GM12878 (cell line): ENCODE measurements around the gene GOLIM4. TPM values are rescaled to one million over a fixed set of nuclear protein-coding genes. Genes with fewer than 3 reads are reported as not detected.

ENCODE experiments used
- ATAC-seq: fragments of 200-7000 bp; cut with Tn5 transposase; 3 replicates; pipeline ENCODE4 v1.9.1; 2020; ENCODE audit warnings: mild to moderate bottlenecking, moderate library complexity
- BruUV-seq: library from RNA; stranded (reverse); fragments of 400-500 nt; replicated peaks from 2 replicates; lab custom pipeline; 2021; lab: Mats Ljungman, UMichigan
- CTCF ChIA-PET: fragments of 300-600 bp; sonication (Branson Sonifier 250); formaldehyde crosslinking; extraction: SDS; loops from one replicate; lab custom pipeline; 2021; ENCODE audit warnings: inconsistent platforms; lab: Yijun Ruan, JAX
- POLR2A ChIA-PET: fragments of 350-600 bp; formaldehyde crosslinking; extraction: SDS; loops from one replicate; lab custom pipeline; 2021; ENCODE audit warnings: inconsistent platforms; lab: Charles Lee
- RAD21 ChIA-PET: fragments of 300-600 bp; sonication (Branson Sonifier 250); formaldehyde crosslinking; loops from one replicate; lab custom pipeline; 2023; ENCODE audit warnings: antibody characterized with exemption; ENCODE audit not compliant: unreplicated experiment; lab: Charles Lee
- SMC1A ChIA-PET: fragments of 300-600 bp; sonication (Branson Sonifier 250); formaldehyde crosslinking; loops from one replicate; lab custom pipeline; 2023; ENCODE audit not compliant: unreplicated experiment, uncharacterized antibody; lab: Charles Lee
- DNase-seq: peaks from one replicate; pipeline ENCODE4 v3.0.0-alpha.2; 2011; ENCODE audit warnings: low read depth, low spot score
- FAIRE-seq: peaks from 3 replicates; lab custom pipeline; 2011; peaks lifted over from hg19 to GRCh38; lab: Jason Lieb, UNC
- H2AFZ ChIP-seq: 2 replicates; pipeline ENCODE4 v1.6.0; 2011; ENCODE audit warnings: low read depth, low read length, control low read depth; ENCODE audit not compliant: control insufficient read depth
- H3K27ac ChIP-seq: 2 replicates; pipeline ENCODE4 v1.5.1; 2011; ENCODE audit warnings: control low read depth; ENCODE audit not compliant: control insufficient read depth, insufficient read depth
- H3K27me3 ChIP-seq, 2 experiments: replicated peaks in 1 of 2; 2 replicates each; pipeline versions ENCODE4 v1.6.0 to v1.6.1; 2011; ENCODE audit warnings: low read length in 1 of 2; ENCODE audit not compliant: control insufficient read depth in 2 of 2, insufficient read depth in 2 of 2
- H3K36me3 ChIP-seq, 2 experiments: 2 replicates each; pipeline ENCODE4 v1.5.1; 2011; ENCODE audit warnings: low read length in 1 of 2; ENCODE audit not compliant: control insufficient read depth in 2 of 2, insufficient read depth in 2 of 2
- H3K4me1 ChIP-seq: 2 replicates; pipeline ENCODE4 v1.6.1; 2011; ENCODE audit warnings: mild to moderate bottlenecking, low read length, moderate library complexity, mixed read lengths; ENCODE audit not compliant: control insufficient read depth, insufficient read depth
- H3K4me2 ChIP-seq: 2 replicates; pipeline ENCODE4 v1.6.0; 2011; ENCODE audit warnings: control low read depth; ENCODE audit not compliant: control insufficient read depth, insufficient read depth
- H3K4me3 ChIP-seq: fragments of 200-600 bp; sonication (generic); 2 replicates; pipeline ENCODE4 v1.5.1; 2016
- H3K79me2 ChIP-seq: 2 replicates; pipeline ENCODE4 v1.6.0; 2011; ENCODE audit warnings: low read length; ENCODE audit not compliant: control insufficient read depth, insufficient read depth
- H3K9ac ChIP-seq: 2 replicates; pipeline ENCODE4 v1.8.0; 2011; ENCODE audit warnings: low read length, control low read depth, mixed read lengths; ENCODE audit not compliant: control insufficient read depth, insufficient read depth
- H3K9me3 ChIP-seq: replicated peaks from 3 replicates; pipeline ENCODE4 v1.5.1; 2011; ENCODE audit warnings: mild to moderate bottlenecking, low read length; ENCODE audit not compliant: control insufficient read depth, insufficient read depth
- H4K20me1 ChIP-seq: 2 replicates; pipeline ENCODE4 v1.6.0; 2011; ENCODE audit not compliant: control insufficient read depth, insufficient read depth
- FOXK2 ChIP-seq: fragments of 450-650 bp; IDR thresholded peaks from 2 replicates; pipeline ENCODE4 v1.6.1; 2017; ENCODE audit warnings: mild to moderate bottlenecking, moderate library complexity
- NRF1 ChIP-seq: conservative IDR thresholded peaks from 2 replicates; pipeline ENCODE4 v1.6.1; 2011; ENCODE audit warnings: mild to moderate bottlenecking, low read depth, low read length, improper control_type of control experiment
- WRNIP1 ChIP-seq: IDR thresholded peaks from 2 replicates; pipeline ENCODE4 v1.6.1; 2011; ENCODE audit warnings: low read depth, low read length, improper control_type of control experiment, borderline replicate concordance
- YBX1 ChIP-seq: fragments of 450-650 bp; IDR thresholded peaks from 2 replicates; pipeline ENCODE4 v1.6.1; 2016; ENCODE audit warnings: antibody characterized with exemption
- WGBS: methylation state at CpG from one replicate; pipeline ENCODE4 v1.1.6; 2016; ENCODE audit warnings: low lambda C conversion rate; ENCODE audit not compliant: insufficient replicate concordance, insufficient coverage; ENCODE audit errors: missing lambda C conversion rate; 5-methylcytosine and 5-hydroxymethylcytosine counted together
- in situ Hi-C: fragments of 300-500 bp; cut with MboI; formaldehyde crosslinking; loops from 9 replicates; pipeline ENCODE4 v1.14.3; 2018; ENCODE audit warnings: mixed read lengths
- intact Hi-C: fragments of 100-400 bp; cut with micrococcal nuclease; formaldehyde crosslinking; loops from one replicate; pipeline ENCODE4 v1.14.2; 2022; ENCODE audit not compliant: unreplicated experiment
- polyA plus RNA-seq, 11 experiments: library from polyadenylated mRNA; depleted of rRNA in 4 of 11; unstranded in 6 of 11; stranded (reverse) in 5 of 11; fragments of >200 nt; fragmentation: Nextera tagmentation in 4 of 11; fragmentation: Illumina TruSeq in 1 of 11; extraction: Ambion mirVana in 4 of 11; extraction: Trizol in 1 of 11; gene quantifications; 1 replicate in 1 of 11; 2 replicates in 10 of 11; pipeline versions ENCODE4 v1.2.1 to v1.2.3, GENCODE V29; 2011 to 2016; ENCODE audit warnings: inconsistent platforms in 2 of 11, missing spikeins in 2 of 11, low read depth in 1 of 11
- total RNA-seq, 4 experiments: library from RNA; depleted of rRNA in 3 of 4; stranded (reverse); fragments of >200 nt in 3 of 4; fragmentation: Illumina TruSeq in 1 of 4; extraction: Trizol in 1 of 4; gene quantifications; 2 replicates each; pipeline versions ENCODE4 v1.2.1 to v1.2.3, GENCODE V29; 2013 to 2021

Gene GOLIM4
- total and polyA plus RNA-seq, 10 of the 15 experiments (the other 5 are each of a cell fraction or from before 2014, with no cell fraction given): 11.1 to 32.4 (median 19.3) TPM

DNA sequence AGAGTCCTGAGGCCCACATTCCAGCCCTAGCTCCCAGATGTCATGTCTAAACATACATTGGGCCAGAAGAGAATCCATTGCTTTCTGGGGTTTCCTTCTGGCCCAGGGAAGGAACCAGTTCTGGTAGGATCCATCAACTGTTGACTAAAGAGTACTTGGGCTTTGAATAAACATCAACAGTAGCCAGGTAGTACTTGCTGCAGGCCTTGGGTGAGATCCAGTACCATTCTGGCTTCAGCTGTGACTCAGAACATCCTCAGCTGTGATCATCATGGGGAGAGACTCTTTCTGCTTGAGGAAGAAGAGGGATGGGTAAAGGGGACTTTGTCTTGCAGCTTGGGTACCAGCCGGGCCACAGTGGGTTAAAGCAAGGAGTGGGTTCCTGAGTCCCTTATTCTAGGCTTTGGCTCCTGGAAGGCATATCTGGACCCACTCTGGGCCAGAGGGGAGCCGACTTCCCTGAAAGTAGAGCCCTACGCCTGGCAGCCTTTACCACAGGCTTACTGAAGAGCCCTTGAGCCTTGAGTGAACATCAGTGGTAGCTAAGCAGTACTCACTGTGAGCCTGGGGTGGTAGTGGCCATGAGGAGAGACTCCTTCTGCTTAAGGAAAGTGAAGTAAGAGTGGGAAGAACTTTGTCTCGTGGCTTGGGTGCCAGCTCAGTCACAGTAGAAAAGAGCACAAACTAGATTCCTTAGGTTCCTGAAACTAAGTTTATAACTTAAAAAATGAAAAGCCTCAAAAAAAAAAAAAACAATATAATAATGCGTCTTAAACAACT lies 128.3 kb downstream of the GOLIM4 start:
- no peak overlapping the region for H3K27ac ChIP-seq
- no peak overlapping the region for H2AFZ ChIP-seq
- no peaks in the 10 kb centered on the region for H3K79me2 ChIP-seq
- H3K36me3 ChIP-seq: no peaks in the 10 kb centered on the region
- BruUV-seq: no TSS peak
- H3K27me3 ChIP-seq: no peaks in the 10 kb centered on the region
- H3K4me1 ChIP-seq: no peaks in the 10 kb centered on the region
- no peak for FAIRE-seq
- DNase-seq: no peak
- ChIA-PET CTCF (interaction anchor here (0.7 kb wide), 1 partner anchor 79 kb away, joined by 3 read pairs; no protein-coding TSS in a partner anchor), RAD21 (no interaction called here), POLR2A (no interaction called here), SMC1A (no interaction called here)
- ATAC-seq: no peak
- WGBS: 15% methylated on average over 5 of the region's 5 CpGs
- TF ChIP-seq WRNIP1: no peak
- no peak for TF ChIP-seq YBX1
- TF ChIP-seq NRF1: no peak
- no peak for TF ChIP-seq FOXK2
- H3K4me2 ChIP-seq: no peak overlapping the region
- H3K9ac ChIP-seq: no peak overlapping the region
- no peaks in the 10 kb centered on the region for H4K20me1 ChIP-seq
- no peaks in the 10 kb centered on the region for H3K9me3 ChIP-seq
- intact Hi-C loops (no loop called here), in situ Hi-C loops (no loop called here)
- H3K4me3 ChIP-seq: no peak overlapping the region
